GM18505 (cell line): ENCODE results near the gene FKBP15.
"Not testable (repeated sequence)": the region's sequence is repeated elsewhere in the genome, so short reads cannot be mapped to it uniquely, and the experiment has no call there.

Experiments used
- ATAC-seq: cut with Tn5 transposase; IDR thresholded peaks from one replicate; pipeline ENCODE4 v1.9.1; 2021; ENCODE audit not compliant: unreplicated experiment
- POLR2A ChIP-seq: IDR thresholded peaks from 4 replicates; pipeline ENCODE4 v1.6.1; 2011; ENCODE audit warnings: borderline replicate concordance; ENCODE audit not compliant: insufficient read depth, insufficient read length; ENCODE audit errors: extremely low read depth

Gene FKBP15

GRCh38 chr9:113158446-113158845, 62.6 kb downstream of the FKBP15 start:
- ATAC-seq, result no peak
- TF ChIP-seq POLR2A, result no peak

GRCh38 chr9:113156880-113157279, 64.2 kb downstream of the FKBP15 start:
- ATAC-seq, result no peak
- no peak for TF ChIP-seq POLR2A

- TF ChIP-seq POLR2A, result no peak
- ATAC-seq, result no peak
These were observed 65.0 kb downstream of the FKBP15 start for GRCh38 chr9:113155911-113156588.

GRCh38 chr9:113154946-113155345, 66.1 kb downstream of the FKBP15 start:
- ATAC-seq, result no peak
- no peak for TF ChIP-seq POLR2A

- no peak for ATAC-seq
- TF ChIP-seq POLR2A, result no peak
These were observed 66.6 kb downstream of the FKBP15 start for GRCh38 chr9:113154471-113154870.

- ATAC-seq, result no peak
- TF ChIP-seq POLR2A, result no peak
These were observed 67.5 kb downstream of the FKBP15 start for GRCh38 chr9:113153599-113153998.

- ATAC-seq, result no peak
- no peak for TF ChIP-seq POLR2A
These were observed 68.4 kb downstream of the FKBP15 start for GRCh38 chr9:113152699-113153098.

GRCh38 chr9:113151696-113152630, 69.1 kb downstream of the FKBP15 start:
- TF ChIP-seq POLR2A, result no peak
- ATAC-seq, result no peak

- ATAC-seq, result peak; percentile 95
- peak; percentile 59 for TF ChIP-seq POLR2A
These were observed 70.1 kb downstream of the FKBP15 start, which contains the start of gene SLC31A2 for GRCh38 chr9:113150670-113151611. SLC31A2 (plus strand) TSS chr9:113151007; CDS start chr9:113151075, 68 bp downstream.

GRCh38 chr9:113149561-113149960, 71.5 kb downstream of the FKBP15 start:
- ATAC-seq, result not testable (repeated sequence)

- ATAC-seq, result no peak
- TF ChIP-seq POLR2A, result no peak
These were observed 72.1 kb downstream of the FKBP15 start for GRCh38 chr9:113148781-113149510.

- no peak for TF ChIP-seq POLR2A
- ATAC-seq, result no peak
These were observed 72.7 kb downstream of the FKBP15 start for GRCh38 chr9:113148372-113148705.
